Muscle of leg (tissue), 11 donors: Measurements from ENCODE around the gene TPSD1. TPM values are rescaled to one million over a fixed set of nuclear protein-coding genes. Genes with fewer than 3 reads are reported as not detected.

Experiments used
- DNase-seq: peaks from one replicate; pipeline ENCODE4 v3.0.0; 2013
- H3K27ac ChIP-seq: one replicate; pipeline ENCODE4 v1.5.1; 2013; ENCODE audit warnings: mild to moderate bottlenecking, low read length, control low read depth
- H3K27me3 ChIP-seq: one replicate; pipeline ENCODE4 v1.6.1; 2013; ENCODE audit warnings: low read length; ENCODE audit not compliant: control insufficient read depth, insufficient read depth
- H3K36me3 ChIP-seq: one replicate; pipeline ENCODE4 v1.6.1; 2013; ENCODE audit warnings: low read length; ENCODE audit not compliant: control insufficient read depth, insufficient read depth
- H3K4me1 ChIP-seq: one replicate; pipeline ENCODE4 v1.6.1; 2013; ENCODE audit warnings: low read length; ENCODE audit not compliant: control insufficient read depth, insufficient read depth
- H3K4me3 ChIP-seq: one replicate; pipeline ENCODE4 v1.5.1; 2013; ENCODE audit warnings: low read length, control low read depth
- H3K9me3 ChIP-seq: replicated peaks from 2 replicates; pipeline ENCODE4 v1.6.1; 2013; ENCODE audit warnings: low read depth, low read length; ENCODE audit not compliant: control insufficient read depth
- WGBS: methylation state at CpG from one replicate; pipeline ENCODE4 v1.1.5; 2013; ENCODE audit warnings: missing lambda C conversion rate; ENCODE audit not compliant: insufficient coverage; 5-methylcytosine and 5-hydroxymethylcytosine counted together
- polyA plus RNA-seq, 8 donors: library from polyadenylated mRNA; unstranded; fragments of 120-200 nt; gene quantifications; one replicate each; pipeline versions ENCODE4 v1.2.1 to v1.2.3, GENCODE V29; 2013; ENCODE audit warnings: inconsistent platforms in 1 of 8, low replicate concordance in 1 of 8; ENCODE audit not compliant: insufficient read length in 8 of 8, insufficient read depth in 1 of 8
- total RNA-seq: library from RNA; stranded (reverse); fragments of 120-200 nt; gene quantifications from one replicate; pipeline ENCODE4 v1.2.4, GENCODE V29; 2013

Gene TPSD1
- total and polyA plus RNA-seq, 9 donors = 0.14 to 0.34 (median 0.30) TPM; not detected in 6

GRCh38 chr16:1280783-1281182 is 24.9 kb downstream of the TPSD1 start:
- WGBS = 60% methylated on average over 4 of the region's 8 CpGs

GRCh38 chr16:1281517-1281916 is 25.6 kb downstream of the TPSD1 start:
- no peaks in the 10 kb centered on the region for H3K9me3 ChIP-seq
- WGBS = 47% methylated on average over 15 of the region's 16 CpGs
- H3K4me3 ChIP-seq = no peak overlapping the region
- H3K27me3 ChIP-seq = peaks cover 70% of the 10 kb centered on the region
- peaks cover 16% of the 10 kb centered on the region for H3K4me1 ChIP-seq
- H3K27ac ChIP-seq = no peak overlapping the region
- H3K36me3 ChIP-seq = no peaks in the 10 kb centered on the region
- DNase-seq = no peak

More at GRCh38 chr16:1280783-1281182, 24.9 kb downstream of the TPSD1 start:
- H3K36me3 ChIP-seq = no peaks in the 10 kb centered on the region
- peaks cover 63% of the 10 kb centered on the region for H3K27me3 ChIP-seq
- H3K4me1 ChIP-seq = peaks cover 22% of the 10 kb centered on the region
- no peaks in the 10 kb centered on the region for H3K9me3 ChIP-seq
- no peak overlapping the region for H3K27ac ChIP-seq
- no peak overlapping the region for H3K4me3 ChIP-seq
- DNase-seq = no peak

- WGBS = 76% methylated on average over 9 of the region's 17 CpGs
- peaks cover 74% of the 10 kb centered on the region for H3K27me3 ChIP-seq
- H3K27ac ChIP-seq = no peak overlapping the region
- no peak overlapping the region for H3K4me3 ChIP-seq
- H3K9me3 ChIP-seq = no peaks in the 10 kb centered on the region
- peaks cover 16% of the 10 kb centered on the region for H3K4me1 ChIP-seq
- no peak for DNase-seq
- no peaks in the 10 kb centered on the region for H3K36me3 ChIP-seq
Observed at GRCh38 chr16:1282324-1282973, 26.6 kb downstream of the TPSD1 start.

- no peak for DNase-seq
- WGBS = 25% methylated on average over 13 of the region's 17 CpGs
- no peak overlapping the region for H3K27ac ChIP-seq
- H3K9me3 ChIP-seq = no peaks in the 10 kb centered on the region
- no peaks in the 10 kb centered on the region for H3K36me3 ChIP-seq
- H3K4me1 ChIP-seq = peaks cover 14% of the 10 kb centered on the region
- peaks cover 75% of the 10 kb centered on the region for H3K27me3 ChIP-seq
- H3K4me3 ChIP-seq = no peak overlapping the region
Observed at GRCh38 chr16:1283296-1283695, 27.4 kb downstream of the TPSD1 start.

GRCh38 chr16:1283996-1284616 is 28.2 kb downstream of the TPSD1 start:
- Histone ChIP-seq H3K27me3 (peaks cover 76% of the 10 kb centered on the region), H3K4me1 (peaks cover 20% of the 10 kb centered on the region), H3K4me3 (no peak overlapping the region), H3K27ac (no peak overlapping the region), H3K9me3 (no peaks in the 10 kb centered on the region), H3K36me3 (no peaks in the 10 kb centered on the region)
- WGBS = 59% methylated on average over 12 of the region's 16 CpGs
- DNase-seq = no peak

- no peak for DNase-seq
- H3K27ac ChIP-seq = no peak overlapping the region
- H3K27me3 ChIP-seq = peaks cover 78% of the 10 kb centered on the region
- WGBS = 52% methylated on average over 18 of the region's 38 CpGs
- H3K36me3 ChIP-seq = no peaks in the 10 kb centered on the region
- H3K9me3 ChIP-seq = no peaks in the 10 kb centered on the region
- peaks cover 29% of the 10 kb centered on the region for H3K4me1 ChIP-seq
- no peak overlapping the region for H3K4me3 ChIP-seq
Observed at GRCh38 chr16:1285669-1286512, 30.0 kb downstream of the TPSD1 start.

- no peak for DNase-seq
- 67% methylated on average over 19 of the region's 25 CpGs for WGBS
- Histone ChIP-seq H3K4me3 (no peak overlapping the region), H3K27ac (no peak overlapping the region), H3K4me1 (peaks cover 36% of the 10 kb centered on the region), H3K36me3 (no peaks in the 10 kb centered on the region), H3K9me3 (no peaks in the 10 kb centered on the region), H3K27me3 (peaks cover 80% of the 10 kb centered on the region)
Observed at GRCh38 chr16:1286513-1287094, 30.7 kb downstream of the TPSD1 start.

GRCh38 chr16:1287982-1288670 is 32.3 kb downstream of the TPSD1 start:
- DNase-seq = no peak
- Histone ChIP-seq H3K9me3 (no peaks in the 10 kb centered on the region), H3K27ac (no peak overlapping the region), H3K27me3 (peaks cover 87% of the 10 kb centered on the region), H3K36me3 (no peaks in the 10 kb centered on the region), H3K4me1 (peaks cover 39% of the 10 kb centered on the region), H3K4me3 (no peak overlapping the region)
- WGBS = 33% methylated on average over 35 of the region's 40 CpGs

GRCh38 chr16:1288813-1289476 is 33.1 kb downstream of the TPSD1 start:
- Histone ChIP-seq H3K36me3 (no peaks in the 10 kb centered on the region), H3K4me1 (peaks cover 32% of the 10 kb centered on the region), H3K27ac (no peak overlapping the region), H3K4me3 (no peak overlapping the region), H3K27me3 (peaks cover 86% of the 10 kb centered on the region), H3K9me3 (no peaks in the 10 kb centered on the region)
- 43% methylated on average over 13 of the region's 20 CpGs for WGBS
- DNase-seq = no peak
